DOHH2 (cell line): ENCODE measurements around the gene SLC22A31.

Source experiments
- CTCF ChIP-seq: fragments of 200-600 bp; sonication (generic); IDR thresholded peaks from one replicate; pipeline ENCODE4 v1.5.1; 2014; ENCODE audit warnings: antibody characterized with exemption, mild to moderate bottlenecking, low read depth, low read length; ENCODE audit not compliant: poor library complexity, severe bottlenecking
- EZH2phosphoT487 ChIP-seq: fragments of 200-600 bp; sonication (generic); IDR thresholded peaks from 2 replicates; pipeline ENCODE4 v1.6.1; 2017; ENCODE audit warnings: borderline replicate concordance, mild to moderate bottlenecking, antibody characterized with exemption, low read length, moderate library complexity, mixed read lengths

DNA sequence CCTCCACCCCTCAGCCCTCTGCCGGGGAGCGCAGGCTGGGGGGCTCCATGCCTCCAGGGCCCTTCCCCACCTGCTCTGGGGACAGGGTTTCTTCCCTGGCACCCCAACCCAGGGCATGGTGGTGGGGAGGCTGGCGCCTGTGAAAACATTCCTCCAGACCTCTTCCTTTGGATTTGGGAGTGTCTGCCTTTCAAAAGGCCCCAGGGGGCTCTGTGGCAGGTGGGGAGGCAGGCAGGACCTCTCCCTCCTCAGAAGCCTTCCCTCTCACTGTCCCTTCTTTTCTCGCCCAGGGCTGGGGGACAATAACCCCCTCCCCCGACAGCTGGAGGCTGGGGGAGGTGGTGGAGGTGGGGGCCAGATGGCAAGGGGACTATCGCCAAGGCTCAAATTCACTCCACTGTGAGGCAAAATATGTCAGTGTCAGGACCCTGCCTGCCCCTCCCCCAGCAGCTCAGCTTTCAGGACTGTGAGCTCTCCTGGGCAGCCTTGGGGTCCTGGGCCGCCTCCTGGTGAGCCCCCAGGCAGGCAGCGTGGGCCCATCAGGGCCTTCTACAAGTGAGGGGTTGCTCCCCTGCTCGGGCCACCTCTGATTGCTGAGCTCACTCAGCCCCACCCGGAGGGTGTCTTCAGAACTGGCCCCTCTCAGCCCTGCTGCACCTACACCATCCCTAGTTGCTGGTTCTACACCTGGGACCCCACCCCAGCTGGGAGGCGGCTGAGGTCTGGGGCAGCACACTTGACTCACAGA, 27.0 kb downstream of the SLC22A31 start:
- TF ChIP-seq CTCF (no peak), EZH2phosphoT487 (no peak)
